ENCODE results near the gene ASPG.

Gene ASPG

DNA sequence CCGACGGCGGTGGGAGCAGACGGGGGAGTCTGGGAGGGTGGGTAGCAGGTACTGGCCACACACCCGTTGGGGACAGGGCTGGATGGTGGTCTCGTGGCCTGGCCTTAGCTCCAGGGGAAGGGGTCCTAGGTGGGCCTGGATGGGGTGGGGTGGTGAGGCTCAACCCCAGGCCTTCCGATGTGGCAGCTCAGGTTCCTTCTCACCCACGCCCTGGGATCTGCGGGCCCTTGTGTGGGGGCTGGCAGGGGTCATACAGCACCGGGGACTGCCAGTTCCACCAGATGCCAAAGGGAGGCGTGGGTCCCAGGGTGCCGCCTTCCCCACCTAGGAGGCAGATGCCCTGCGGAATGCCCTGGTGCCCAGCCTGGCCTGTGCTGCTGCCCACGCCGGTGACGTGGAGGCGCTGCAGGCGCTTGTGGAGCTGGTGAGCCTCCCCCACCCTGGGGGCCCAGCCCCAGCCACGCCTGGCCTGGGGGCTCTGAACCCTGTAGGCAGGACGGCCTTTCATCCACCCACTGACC is 21.0 kb downstream of the ASPG start:
- ATAC-seq (replicated peaks; ENCODE audit: extremely low read depth, poor library complexity, severe bottlenecking), result no peak
- no peaks in the 10 kb centered on the region for H3K36me3 Mint-ChIP-seq (ENCODE audit: insufficient read depth)
- no peaks in the 10 kb centered on the region for H3K4me1 Mint-ChIP-seq
- no peak overlapping the region for H3K4me3 Mint-ChIP-seq
- no peak overlapping the region for H3K27ac Mint-ChIP-seq (ENCODE audit: low read depth)
- DNase-seq (ENCODE audit: low spot score in 2 of 2), result no peak
- H3K27me3 Mint-ChIP-seq, result peaks cover 7% of the 10 kb centered on the region
- no peaks in the 10 kb centered on the region for H3K9me3 Mint-ChIP-seq

DNA sequence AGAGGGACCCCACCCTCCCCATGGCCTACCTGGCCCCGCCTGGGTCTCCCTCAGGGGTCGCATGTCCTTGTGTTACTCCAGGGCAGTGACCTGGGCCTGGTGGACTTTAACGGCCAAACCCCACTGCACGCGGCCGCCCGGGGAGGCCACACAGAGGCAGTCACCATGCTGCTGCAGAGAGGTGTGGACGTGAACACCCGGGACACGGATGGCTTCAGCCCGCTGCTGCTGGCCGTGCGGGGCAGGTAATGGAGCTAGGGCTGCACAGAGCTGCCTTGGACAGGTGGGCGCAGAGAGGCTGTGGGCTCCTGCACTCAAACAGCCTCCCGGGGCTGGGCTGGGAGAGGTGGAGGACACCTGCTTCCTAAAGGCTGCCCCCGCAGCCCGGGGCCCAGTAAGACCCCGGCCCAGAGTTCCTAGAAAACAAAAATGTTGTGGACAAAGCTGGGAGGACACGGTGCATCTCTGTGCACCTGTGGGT is 21.6 kb downstream of the ASPG start:
- H3K27ac Mint-ChIP-seq (ENCODE audit: low read depth), result no peak overlapping the region
- DNase-seq (ENCODE audit: low spot score in 2 of 2), result no peak

DNA sequence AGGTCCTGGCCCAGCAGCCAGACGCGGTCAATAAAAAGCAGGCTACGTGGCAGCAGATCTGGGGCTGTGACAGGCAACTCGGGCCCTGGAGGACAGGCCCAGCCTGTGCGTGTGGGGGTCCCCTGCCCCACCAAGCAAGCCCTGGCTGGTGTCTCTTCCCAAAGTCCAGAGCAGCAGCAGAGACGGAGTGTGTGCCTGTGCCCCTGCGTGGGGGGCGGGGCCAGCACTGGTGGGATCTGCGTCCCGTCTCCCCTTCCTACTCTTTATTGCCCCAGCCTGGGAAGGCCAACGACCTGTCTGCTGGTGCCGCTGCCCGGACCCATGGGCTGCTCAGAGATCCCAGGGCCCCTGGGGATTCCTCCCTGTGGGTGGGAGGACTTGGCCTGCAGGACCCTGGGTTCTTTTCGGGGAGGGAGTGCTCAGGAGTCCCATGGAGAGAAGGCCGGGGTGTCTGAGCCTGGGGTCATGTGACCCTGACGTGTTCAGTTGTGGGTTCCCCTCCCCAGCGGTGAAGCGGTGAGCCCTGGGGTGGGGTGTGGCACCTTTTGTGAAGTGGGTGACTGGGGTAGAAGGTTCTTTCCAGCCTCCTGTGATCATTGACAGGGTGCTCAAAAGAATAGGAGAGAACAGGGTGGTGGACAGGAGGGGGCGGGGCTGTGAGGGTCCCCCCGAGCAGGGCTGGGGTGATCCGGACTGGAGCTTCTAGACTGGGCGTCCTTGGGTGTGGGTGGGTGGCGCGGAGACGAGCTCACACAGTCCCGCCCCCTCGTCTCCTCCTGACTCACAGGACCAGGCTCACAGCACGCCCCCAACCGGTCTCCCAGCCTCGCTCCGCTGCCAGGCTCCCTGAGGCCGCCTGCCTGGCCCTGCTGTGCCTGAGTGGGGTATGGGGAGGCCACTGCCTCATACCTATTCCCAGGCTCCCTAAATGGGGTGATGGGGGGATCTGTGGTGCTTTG is 22.4 kb downstream of the ASPG start:
- H3K4me3 Mint-ChIP-seq, result no peak overlapping the region
- no peaks in the 10 kb centered on the region for H3K4me1 Mint-ChIP-seq
- H3K9me3 Mint-ChIP-seq, result no peaks in the 10 kb centered on the region
- peak; percentile 17 for ATAC-seq (replicated peaks; ENCODE audit: extremely low read depth, poor library complexity, severe bottlenecking)
- no peak for DNase-seq (ENCODE audit: low spot score in 2 of 2)
- peaks cover 7% of the 10 kb centered on the region for H3K27me3 Mint-ChIP-seq
- no peaks in the 10 kb centered on the region for H3K36me3 Mint-ChIP-seq (ENCODE audit: insufficient read depth)
- H3K27ac Mint-ChIP-seq (ENCODE audit: low read depth), result no peak overlapping the region

More for the DNA sequence above, 21.6 kb downstream of the ASPG start:
- no peaks in the 10 kb centered on the region for H3K4me1 Mint-ChIP-seq
- H3K9me3 Mint-ChIP-seq, result no peaks in the 10 kb centered on the region
- no peaks in the 10 kb centered on the region for H3K36me3 Mint-ChIP-seq (ENCODE audit: insufficient read depth)
- ATAC-seq (replicated peaks; ENCODE audit: extremely low read depth, poor library complexity, severe bottlenecking), result no peak
- peaks cover 7% of the 10 kb centered on the region for H3K27me3 Mint-ChIP-seq
- no peak overlapping the region for H3K4me3 Mint-ChIP-seq

DNA sequence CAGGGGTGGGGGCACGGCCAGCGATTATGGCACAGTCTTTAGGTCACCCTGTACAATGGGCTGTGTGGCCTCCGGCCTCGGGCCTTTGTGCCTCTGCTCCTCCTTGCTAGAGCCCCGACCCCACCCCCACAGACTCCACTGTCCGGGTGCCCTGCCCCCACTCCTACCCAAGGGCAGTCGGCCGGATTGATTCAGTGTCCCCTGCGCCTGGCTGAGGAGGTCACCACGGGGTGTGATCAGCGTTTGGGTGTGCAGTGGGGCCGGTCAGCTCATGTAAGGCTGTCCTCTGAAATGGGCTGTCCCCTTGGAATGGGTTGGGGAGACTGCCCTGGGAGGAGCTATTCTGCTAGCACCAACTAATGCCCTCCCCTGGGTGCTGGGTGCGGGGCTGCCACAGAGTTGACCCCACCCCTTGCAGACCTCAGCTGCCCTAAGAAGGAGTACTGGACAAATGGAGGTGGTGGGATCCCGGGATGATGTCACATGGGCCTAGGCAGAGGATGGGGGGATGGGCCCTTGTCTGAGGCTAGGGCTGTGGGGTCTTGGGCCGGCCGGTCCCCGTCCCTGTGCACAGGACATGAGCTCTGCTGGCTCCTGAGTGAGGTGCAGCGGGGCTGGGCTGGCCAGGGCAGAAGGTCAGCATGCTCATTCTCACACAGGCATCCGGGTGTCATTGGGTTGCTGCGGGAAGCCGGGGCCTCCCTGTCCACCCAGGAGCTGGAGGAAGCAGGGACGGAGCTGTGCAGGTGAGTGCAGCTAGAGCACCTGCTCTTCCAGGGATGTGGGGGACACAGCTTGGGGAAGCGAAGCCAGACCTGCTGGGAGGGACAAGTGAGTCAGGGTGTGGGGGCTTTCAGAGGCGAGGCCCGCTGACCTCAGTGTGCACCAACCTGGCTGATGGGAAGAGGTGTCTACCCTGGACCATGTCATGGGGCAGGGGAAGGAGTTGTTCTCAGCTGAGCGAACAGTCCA is 23.4 kb downstream of the ASPG start:
- Mint-ChIP-seq H3K9me3 (no peaks in the 10 kb centered on the region), H3K4me3 (no peak overlapping the region), H3K36me3 (ENCODE audit: insufficient read depth) (no peaks in the 10 kb centered on the region), H3K27ac (ENCODE audit: low read depth) (no peak overlapping the region), H3K27me3 (peaks cover 7% of the 10 kb centered on the region), H3K4me1 (no peaks in the 10 kb centered on the region)
- DNase-seq (ENCODE audit: low spot score in 2 of 2) (no peak), ATAC-seq (replicated peaks; ENCODE audit: extremely low read depth, poor library complexity, severe bottlenecking) (no peak)

DNA sequence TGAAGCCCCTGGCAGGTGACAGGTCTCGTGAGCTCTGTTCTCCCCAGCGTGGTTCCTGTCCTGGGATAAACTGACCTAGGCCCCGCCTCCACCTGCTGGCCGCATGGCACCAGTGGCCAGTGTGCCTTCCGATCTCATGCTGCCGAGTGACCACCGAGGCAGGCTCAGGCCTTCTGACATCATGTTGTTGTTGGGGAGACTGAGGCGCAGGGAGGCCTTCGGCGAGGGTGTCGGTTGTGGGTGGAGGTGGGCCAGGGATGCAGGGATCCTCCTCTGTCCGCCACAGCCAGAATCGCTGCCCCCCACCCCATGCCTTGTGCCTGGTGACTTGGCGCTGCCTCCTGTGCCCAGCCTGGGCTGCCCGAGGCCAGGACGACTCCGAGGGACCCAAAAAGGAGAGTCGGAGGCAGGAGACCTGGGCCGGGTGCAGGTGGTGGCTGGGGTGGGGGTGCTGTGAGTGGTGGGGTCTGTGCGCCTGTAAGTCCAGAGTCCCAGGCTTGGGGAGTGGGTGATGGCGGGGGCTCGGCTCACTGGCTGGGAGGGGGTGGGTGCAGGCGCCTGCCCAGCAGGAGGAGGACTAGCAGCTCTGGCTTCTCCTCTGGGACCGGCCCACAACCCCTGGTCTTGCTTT is 24.3 kb downstream of the ASPG start:
- no peaks in the 10 kb centered on the region for H3K4me1 Mint-ChIP-seq

DNA sequence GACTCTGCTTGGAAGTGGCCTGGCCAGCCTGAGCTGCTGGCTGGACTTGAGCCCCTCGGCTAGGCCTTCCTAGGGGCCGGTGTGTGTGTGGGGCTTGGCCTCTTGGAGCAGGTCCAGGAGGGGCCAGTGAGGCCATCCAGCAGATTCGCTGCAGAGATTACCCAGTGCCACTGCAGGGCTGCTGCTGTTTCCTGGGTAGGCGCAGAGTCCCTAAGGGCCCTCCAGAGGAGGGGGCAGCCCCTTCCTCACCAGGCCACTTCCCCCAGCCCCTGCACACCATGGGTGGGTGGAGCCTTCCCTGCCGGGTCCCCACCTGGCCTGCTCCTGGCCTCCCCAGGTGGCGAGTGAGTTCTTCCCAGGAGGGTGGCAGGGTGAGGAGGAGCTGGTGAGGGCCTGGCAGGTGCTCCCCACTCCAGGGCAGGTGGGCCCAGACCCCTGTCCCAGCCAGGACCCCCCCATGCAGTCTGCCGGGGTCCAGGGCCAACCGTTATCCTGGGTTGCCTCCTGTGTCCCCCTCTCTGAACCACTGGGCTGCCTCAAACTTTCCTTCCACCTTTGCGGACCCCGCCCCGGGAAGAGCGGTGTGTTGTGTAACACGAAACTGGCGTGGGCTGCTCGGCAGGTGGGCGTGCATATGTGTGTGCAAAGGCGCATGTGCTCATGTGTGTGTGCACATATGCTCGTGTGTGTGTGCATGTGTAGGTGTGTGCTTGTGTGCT is 25.1 kb downstream of the ASPG start:
- H3K4me3 Mint-ChIP-seq, result no peak overlapping the region
- no peaks in the 10 kb centered on the region for H3K9me3 Mint-ChIP-seq
- no peak for ATAC-seq (replicated peaks; ENCODE audit: extremely low read depth, poor library complexity, severe bottlenecking)
- no peak for DNase-seq (ENCODE audit: low spot score in 2 of 2)
- no peaks in the 10 kb centered on the region for H3K4me1 Mint-ChIP-seq
- no peaks in the 10 kb centered on the region for H3K36me3 Mint-ChIP-seq (ENCODE audit: insufficient read depth)
- H3K27ac Mint-ChIP-seq (ENCODE audit: low read depth), result no peak overlapping the region
- H3K27me3 Mint-ChIP-seq, result peaks cover 20% of the 10 kb centered on the region

More for the DNA sequence above, 24.3 kb downstream of the ASPG start:
- H3K4me3 Mint-ChIP-seq, result no peak overlapping the region
- ATAC-seq (replicated peaks; ENCODE audit: extremely low read depth, poor library complexity, severe bottlenecking) (no peak), DNase-seq (ENCODE audit: low spot score in 2 of 2) (no peak)
- peaks cover 12% of the 10 kb centered on the region for H3K27me3 Mint-ChIP-seq
- H3K27ac Mint-ChIP-seq (ENCODE audit: low read depth), result no peak overlapping the region
- H3K36me3 Mint-ChIP-seq (ENCODE audit: insufficient read depth), result no peaks in the 10 kb centered on the region
- H3K9me3 Mint-ChIP-seq, result no peaks in the 10 kb centered on the region

DNA sequence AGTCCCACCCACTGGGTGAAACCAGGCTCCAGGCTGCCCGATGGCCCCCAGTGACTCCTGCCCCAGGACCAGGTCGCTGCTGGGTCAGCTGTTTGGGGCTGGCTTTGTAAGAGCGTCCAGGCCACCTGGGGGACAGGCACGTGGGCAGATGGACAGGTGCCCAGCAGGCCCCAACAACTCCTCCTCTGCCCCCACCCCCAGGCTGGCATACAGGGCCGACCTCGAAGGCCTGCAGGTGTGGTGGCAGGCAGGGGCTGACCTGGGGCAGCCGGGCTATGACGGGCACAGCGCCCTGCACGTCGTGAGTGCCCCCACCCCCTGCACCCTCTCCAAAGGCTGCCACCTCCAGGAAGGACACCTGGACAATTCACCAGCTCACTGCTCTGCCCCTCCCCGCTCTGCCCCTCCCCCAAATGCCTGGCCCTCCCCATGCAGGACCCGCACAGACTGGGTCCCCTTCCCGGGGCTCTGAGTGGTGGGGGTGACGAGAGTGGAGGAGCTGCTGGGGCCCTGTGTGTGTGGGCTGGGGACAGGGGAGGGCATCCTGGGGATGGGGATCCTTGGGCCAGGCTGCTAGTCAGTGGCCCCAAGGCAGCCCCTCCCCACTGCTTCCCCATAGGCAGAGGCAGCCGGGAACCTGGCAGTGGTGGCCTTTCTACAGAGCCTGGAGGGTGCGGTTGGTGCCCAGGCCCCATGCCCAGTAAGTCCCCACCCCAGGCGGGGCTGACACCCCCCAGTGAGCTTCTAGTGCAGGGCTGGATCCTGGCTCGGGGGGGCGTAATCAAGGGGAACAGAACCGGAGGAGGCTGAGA is 26.0 kb downstream of the ASPG start:
- H3K9me3 Mint-ChIP-seq, result no peaks in the 10 kb centered on the region
- H3K27me3 Mint-ChIP-seq, result peaks cover 26% of the 10 kb centered on the region
- no peak overlapping the region for H3K4me3 Mint-ChIP-seq
- no peaks in the 10 kb centered on the region for H3K4me1 Mint-ChIP-seq
- H3K27ac Mint-ChIP-seq (ENCODE audit: low read depth), result no peak overlapping the region
- DNase-seq (ENCODE audit: low spot score in 2 of 2), result no peak
- ATAC-seq (replicated peaks; ENCODE audit: extremely low read depth, poor library complexity, severe bottlenecking), result no peak
- H3K36me3 Mint-ChIP-seq (ENCODE audit: insufficient read depth), result no peaks in the 10 kb centered on the region

DNA sequence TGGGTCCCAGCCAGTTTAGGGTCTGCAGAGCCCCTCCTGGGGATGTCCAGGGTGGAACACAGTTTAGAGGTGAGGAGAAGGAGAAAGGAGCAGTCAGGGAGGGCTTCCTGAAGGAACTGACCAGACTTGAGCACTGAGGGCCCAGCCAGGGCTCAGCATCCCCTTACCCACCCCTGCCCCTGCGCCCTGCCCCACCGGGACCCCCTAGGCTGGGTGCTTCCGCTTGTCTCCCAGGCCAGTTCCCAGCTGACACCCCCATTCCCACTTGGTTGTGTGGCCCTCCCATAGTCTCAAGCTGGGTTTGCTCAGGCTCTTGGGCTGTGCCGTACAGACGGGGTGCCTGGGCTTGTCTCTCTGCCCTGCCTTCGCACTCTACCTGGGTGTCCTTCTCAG is 26.6 kb downstream of the ASPG start:
- Mint-ChIP-seq H3K36me3 (ENCODE audit: insufficient read depth) (no peaks in the 10 kb centered on the region), H3K9me3 (no peaks in the 10 kb centered on the region), H3K4me3 (no peak overlapping the region), H3K4me1 (no peaks in the 10 kb centered on the region), H3K27me3 (peaks cover 26% of the 10 kb centered on the region), H3K27ac (ENCODE audit: low read depth) (no peak overlapping the region)
- ATAC-seq (replicated peaks; ENCODE audit: extremely low read depth, poor library complexity, severe bottlenecking), result no peak
- no peak for DNase-seq (ENCODE audit: low spot score in 2 of 2)

DNA sequence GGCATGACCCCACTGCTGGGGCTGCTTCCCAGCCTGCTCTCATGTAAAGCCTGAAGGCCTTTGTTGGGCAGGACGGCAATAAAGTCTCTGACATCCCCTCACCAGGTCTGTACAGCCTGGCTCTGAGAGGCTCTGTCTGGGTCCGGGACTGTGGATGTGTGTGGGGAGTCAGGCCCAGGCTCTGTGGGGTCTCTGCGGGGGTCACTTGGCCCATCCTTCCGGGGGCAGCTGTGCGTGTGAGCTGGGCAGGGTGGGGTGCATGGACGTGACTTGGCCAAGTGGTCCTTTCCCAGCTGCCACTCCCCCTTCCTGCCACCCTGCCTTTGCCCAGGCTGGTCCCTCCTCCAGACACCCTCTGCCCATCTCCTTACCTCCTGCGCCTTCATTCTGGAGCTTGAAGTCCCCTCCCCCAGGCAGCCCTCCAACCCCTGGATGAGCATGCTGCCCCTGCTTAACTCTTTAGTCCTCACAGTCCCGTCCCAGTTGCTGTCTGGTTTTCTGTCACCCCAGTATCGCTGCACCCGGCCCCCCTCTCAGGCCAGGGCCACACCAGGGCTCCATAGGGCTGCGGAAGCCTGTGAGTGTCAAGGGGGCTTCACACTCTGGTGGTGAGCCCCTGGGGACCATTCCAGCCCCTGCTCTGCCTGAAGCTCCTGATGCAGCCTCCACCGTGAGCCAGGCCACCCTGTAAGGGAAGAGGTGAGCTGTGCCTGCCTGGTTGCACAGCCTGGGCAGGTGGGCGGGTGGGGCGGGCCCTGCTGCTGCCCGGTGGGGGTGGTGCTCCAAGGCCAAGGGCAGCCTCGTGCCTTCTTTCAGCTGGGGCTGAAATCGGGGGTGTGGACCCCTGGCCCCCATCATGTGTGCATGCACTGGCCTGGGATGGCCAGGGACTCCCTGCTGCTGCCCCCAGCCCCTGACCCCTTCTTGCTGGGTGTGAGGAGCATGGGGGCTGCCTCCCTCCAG is 27.4 kb downstream of the ASPG start:
- Mint-ChIP-seq H3K4me1 (no peaks in the 10 kb centered on the region), H3K9me3 (no peaks in the 10 kb centered on the region), H3K4me3 (no peak overlapping the region), H3K27me3 (peaks cover 27% of the 10 kb centered on the region), H3K27ac (ENCODE audit: low read depth) (no peak overlapping the region), H3K36me3 (ENCODE audit: insufficient read depth) (no peaks in the 10 kb centered on the region)
- no peak for ATAC-seq (replicated peaks; ENCODE audit: extremely low read depth, poor library complexity, severe bottlenecking)
- no peak for DNase-seq (ENCODE audit: low spot score in 2 of 2)

DNA sequence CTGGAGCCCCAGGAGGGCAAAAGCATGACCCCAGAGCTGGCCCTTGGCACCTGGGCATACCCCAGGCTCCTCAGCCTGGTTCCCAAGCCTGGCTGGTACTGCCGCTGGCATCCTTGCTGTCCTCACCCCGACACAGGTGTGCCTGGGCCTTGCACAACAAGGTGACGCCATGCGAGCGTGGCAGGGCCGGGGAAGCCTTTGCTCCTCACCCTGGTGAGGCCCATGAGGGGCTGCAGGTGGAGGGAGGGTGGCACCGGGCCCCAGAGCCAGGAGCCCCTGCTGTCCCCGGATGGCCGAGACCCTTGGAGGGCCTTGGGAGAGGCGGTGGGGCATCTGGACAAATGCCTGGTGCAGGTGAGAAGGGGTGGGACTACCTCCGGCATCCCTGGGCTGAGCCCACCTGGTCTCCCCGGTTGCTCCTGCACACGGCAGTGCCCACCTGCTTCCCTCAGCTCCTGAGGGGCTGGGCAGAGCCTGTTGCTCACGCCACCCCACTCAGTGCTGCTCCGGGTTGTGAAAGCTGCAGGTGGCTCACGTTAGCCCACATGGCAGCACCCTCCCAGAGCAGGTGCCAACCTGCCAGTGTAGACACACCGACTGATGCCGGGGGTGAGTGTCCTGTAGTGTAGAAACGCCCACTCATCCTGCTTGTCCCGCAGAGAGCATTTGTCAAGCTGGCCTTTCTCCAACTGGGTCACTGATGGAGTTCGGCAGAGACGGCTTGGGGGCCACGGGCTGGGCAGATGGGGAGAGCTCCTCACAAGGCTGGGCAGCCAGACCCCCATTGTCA is 28.3 kb downstream of the ASPG start:
- DNase-seq (ENCODE audit: low spot score in 2 of 2), result no peak
- peaks cover 36% of the 10 kb centered on the region for H3K27me3 Mint-ChIP-seq
- no peaks in the 10 kb centered on the region for H3K36me3 Mint-ChIP-seq (ENCODE audit: insufficient read depth)
- no peaks in the 10 kb centered on the region for H3K4me1 Mint-ChIP-seq
- no peak for ATAC-seq (replicated peaks; ENCODE audit: extremely low read depth, poor library complexity, severe bottlenecking)
- no peak overlapping the region for H3K4me3 Mint-ChIP-seq
- no peak overlapping the region for H3K27ac Mint-ChIP-seq (ENCODE audit: low read depth)
- H3K9me3 Mint-ChIP-seq, result no peaks in the 10 kb centered on the region
